Stimulated activated CD8-positive, alpha-beta memory T cell treated with anti-CD3 and anti-CD28 coated beads, Interleukin-4, amount 100 ng/mL, for 24 hours (primary cell): ENCODE data around the gene GHRH.

Source experiments
- DNase-seq: peaks from one replicate; pipeline ENCODE4 v3.0.0-alpha.2; 2020; ENCODE audit warnings: low read depth

GHRH gene

DNA sequence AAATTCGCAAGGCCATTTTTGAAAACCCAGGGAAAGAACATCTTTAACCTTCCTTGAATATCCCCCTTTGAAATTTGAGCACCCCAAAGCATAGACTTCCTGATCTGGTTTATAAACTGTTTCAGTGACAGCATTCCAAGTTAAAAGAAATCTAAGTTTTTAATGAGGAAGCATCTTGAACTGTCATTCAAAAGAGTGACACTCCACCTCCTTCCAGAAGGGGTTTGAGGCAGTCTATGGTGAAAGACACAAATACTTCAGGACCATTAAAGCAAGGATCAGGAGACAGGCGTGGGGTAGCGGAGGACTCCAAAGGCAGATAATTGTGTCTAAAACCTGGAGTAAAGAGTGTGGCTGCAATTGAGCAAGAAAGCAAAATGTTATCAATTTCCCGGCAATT lies 691 bp downstream of the GHRH start:
- no peak for DNase-seq

DNA sequence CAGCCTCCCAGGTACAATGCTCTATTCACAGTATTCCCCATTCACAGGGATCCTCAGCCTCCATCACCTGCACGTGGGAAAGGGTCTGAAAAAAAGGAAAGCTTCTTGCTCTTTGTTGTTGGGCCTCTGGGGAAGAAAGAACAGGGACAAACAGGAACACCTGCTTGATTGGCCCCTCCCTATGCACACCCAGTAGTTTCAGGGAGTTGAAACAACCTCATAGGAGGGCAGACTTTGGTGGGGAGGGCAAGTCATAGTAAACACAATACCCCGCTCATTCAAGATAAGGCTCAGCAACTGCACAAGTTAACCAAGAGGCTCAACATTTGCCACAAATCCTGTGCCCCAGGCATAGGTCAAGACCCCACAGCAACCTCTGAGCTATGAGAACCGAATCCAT lies 1.7 kb downstream of the GHRH start:
- DNase-seq = no peak

- DNase-seq = no peak
These were observed 2.6 kb downstream of the GHRH start for GRCh38 chr20:37259031-37259430.

GRCh38 chr20:37257988-37258387 lies 3.6 kb downstream of the GHRH start:
- no peak for DNase-seq

DNA sequence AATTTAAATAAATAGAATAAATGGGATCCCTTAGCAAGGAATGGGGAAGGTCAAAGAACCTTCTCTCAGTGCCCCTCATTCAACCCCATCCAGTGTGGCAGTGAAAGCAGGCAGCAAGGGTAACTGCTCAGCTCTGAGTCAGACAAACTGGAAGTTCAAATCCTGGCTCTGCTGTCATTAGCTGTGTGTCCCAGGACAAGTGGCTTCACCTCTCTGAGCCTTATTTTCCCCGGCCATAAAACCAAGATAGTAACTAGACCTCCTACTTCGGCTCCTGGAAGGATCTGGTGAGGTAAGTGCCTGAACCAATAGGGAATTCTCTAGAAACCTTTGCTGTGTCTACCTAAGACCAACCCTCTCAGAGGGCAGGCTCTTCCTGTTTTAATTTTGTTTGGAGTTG lies 4.1 kb downstream of the GHRH start:
- DNase-seq = no peak

- no peak for DNase-seq
These were observed 5.3 kb downstream of the GHRH start for GRCh38 chr20:37256286-37256685.

- no peak for DNase-seq
These were observed 7.3 kb downstream of the GHRH start for GRCh38 chr20:37254114-37254878.

- DNase-seq = no peak
These were observed 8.5 kb downstream of the GHRH start for GRCh38 chr20:37253087-37253486.

GRCh38 chr20:37251825-37252477 lies 9.7 kb downstream of the GHRH start:
- no peak for DNase-seq

DNA sequence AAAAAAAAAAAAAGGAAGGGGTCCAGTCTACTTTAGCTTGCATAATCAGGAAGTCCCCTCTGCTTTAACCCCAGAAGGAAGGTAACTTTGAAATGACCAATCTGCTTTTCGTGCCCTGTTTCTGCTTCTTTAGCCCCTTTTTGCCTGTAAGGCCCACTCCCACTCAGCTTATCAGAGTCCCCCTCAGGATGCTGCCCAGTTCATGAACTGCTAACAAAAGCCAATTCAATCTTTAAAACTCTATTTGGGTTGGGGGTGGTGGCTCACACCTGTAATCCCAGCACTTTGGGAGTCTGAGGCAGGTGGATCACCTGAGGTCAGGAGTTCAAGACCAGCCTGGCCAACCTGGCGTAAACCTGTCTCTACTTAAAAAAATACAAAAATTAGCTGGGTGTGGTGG lies 12.3 kb downstream of the GHRH start:
- no peak for DNase-seq

DNA sequence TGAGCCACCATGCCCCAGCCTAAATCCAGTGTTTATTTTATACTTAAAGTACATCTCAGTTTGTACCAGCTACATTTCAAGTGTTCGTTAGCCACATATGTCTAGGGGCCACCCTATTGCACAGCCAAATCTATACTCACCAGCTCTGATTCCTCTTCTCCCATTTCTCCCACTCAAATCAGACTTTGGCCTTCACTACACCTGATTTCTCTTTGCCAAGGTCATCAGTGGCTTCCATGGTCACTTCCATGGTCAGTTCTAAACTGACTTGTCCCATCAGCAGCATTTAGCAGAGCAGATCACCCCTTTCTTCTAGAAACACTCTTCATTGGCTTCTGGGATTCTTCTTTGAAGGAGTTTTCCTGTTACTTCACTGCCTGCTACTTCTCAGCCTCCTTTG lies 14.1 kb downstream of the GHRH start:
- no peak for DNase-seq

DNA sequence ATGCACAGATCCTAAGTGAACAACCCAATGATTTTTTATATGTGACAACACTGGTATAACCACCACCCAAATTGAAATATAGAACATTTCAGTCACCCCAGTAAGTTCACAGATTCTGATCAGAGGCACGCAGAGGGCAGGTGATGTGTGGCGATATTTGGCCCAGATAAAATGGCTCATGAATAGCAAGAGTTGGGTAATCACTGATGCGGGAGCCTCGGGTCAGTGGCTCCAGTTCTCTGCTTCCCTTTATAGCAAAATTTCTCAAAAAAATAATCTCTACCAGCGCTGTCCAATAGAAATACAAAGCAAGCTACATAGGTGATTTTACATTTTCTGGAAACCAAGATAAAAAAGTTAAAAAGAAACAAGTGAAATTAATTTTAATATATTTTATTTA lies 14.9 kb downstream of the GHRH start:
- DNase-seq = no peak

DNA sequence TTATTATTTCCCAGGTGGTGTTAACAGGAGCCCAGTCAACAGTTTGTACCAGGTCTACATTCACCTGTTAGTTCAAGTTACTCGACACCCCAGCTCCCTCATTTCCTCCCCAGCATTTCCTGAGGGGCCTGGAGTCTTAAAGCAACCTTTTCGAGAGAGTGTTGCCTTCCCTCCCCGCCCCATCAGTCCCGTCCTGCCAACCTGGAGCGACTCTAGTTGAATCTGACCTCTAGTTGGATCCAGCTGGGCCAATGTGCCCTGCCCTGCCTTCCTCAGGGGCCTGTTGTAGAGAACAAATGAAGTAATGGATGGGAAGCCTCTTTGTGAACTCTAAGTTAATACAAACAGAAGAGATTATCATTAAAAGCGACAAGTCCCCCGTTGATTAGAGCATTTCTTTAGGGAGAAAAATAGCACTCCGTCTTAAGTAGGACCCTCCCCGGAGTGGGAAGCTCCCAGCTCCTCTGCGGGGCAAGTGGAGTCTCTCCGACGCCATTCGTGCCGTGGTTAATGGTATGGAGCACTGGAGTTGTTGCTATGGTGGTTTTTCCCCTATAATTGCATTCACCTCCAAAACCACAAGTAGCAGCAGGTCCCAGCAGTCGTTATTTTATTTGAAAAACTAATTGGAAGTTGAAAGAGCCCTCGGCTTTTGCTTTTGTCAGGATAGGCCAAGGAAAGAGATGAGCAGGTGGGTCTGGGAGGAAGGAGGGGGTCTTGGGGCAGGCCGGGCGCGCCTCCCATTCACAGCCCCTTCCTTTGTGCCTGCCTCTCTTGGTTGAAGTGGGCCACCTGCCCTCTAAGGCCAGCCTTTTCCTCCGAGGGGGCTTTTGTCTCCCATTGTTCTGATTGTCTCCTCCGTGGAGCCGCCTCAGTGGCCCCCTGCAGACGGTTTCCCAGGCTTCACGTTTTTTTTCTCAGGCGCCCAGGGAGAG lies 16.1 kb downstream of the GHRH start:
- DNase-seq = no peak

DNA sequence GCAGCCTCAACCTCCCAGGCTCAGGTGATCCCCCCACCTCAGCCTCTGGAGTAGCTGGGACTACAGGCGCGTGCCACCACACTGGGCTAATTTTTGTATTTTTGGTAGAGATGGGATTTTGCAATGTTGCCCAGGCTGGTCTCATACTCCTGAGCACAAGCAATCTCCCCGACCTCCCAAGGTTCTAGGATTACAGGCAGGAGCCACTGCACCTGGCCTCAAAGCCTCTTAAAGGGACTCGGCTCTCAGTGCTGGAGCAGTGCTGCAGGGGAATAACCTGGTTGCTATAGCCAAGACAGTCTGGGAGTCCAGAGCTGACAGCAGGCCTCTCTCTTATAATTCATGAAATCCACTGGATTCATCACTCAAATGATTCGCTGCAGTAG lies 17.0 kb downstream of the GHRH start:
- DNase-seq = no peak

DNA sequence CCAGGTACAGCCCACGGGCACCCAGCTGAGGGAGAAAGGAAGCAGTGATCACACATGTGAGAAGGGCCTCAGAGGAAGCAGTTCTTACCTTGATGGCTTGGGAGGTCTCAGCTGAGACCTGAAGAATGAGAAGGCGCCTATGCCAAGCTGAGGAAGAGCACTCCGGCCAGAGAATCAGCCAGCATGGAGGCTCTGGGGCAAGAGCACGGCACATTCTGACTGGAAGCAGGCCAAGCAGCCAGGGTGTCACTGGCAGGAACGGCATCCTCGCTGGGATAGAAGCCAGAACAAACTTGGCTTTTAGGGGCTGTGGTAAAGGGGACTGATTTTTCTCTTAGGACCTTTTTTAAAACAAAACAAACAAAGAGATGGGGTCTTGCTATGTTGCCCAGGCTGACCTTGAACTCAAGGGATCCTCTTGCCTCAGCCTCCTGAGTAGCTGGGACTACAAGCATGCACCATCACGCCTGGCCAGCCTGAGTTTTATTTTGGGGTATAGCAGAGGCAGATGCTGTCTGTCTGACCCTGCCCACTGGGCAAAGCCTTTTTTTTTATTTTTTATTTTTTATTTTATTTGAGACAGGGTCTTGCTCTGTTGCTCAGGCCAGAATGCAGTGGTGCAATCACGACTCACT lies 17.6 kb downstream of the GHRH start:
- DNase-seq = no peak

DNA sequence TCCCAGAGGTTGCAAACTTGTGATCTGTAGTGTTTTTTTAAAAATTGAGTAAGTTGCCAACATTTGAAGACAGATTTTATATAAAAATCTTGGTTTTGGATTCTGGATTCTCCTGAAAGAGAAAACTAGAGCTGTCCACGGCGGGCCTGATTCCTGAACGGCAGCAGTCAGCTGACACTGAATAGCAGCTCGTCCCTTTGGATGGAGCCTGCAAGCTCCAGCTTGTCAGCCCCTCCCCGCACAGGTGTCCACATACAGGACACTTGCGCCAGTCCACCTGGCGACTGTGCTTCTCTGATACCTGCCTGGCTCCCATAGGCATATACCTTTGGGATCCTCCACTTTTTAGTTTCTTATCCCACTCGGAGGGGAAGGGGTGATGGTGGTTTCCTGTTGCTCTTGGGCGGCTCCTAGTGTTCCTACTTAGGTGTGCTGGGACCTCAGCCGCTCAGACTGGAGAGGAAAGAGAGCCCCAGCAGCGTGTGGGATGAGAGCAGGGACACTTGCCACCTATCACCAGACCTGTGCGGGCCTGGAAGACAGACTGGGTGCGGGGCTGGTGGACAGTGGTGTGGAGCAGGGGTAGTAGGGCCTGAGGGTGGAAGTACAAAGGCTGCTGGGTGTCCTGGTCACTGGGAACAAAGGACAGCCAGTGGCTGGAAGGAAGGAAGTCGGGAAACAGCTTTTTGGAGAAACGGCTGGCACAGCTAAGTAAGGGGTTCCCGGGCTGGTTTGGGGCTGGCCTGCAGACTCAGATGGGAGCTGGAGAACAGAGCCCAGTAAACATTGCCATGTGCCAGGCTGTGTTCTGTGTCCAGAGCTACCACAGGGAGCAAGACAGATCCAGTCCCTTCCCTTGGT lies 18.3 kb downstream of the GHRH start:
- DNase-seq = no peak

GRCh38 chr20:37242503-37242902 lies 19.1 kb downstream of the GHRH start:
- DNase-seq = no peak

- no peak for DNase-seq
These were observed 21.1 kb downstream of the GHRH start for GRCh38 chr20:37240337-37241067.

- DNase-seq = no peak
These were observed 22.6 kb downstream of the GHRH start for GRCh38 chr20:37238935-37239451.

- DNase-seq = no peak
These were observed 23.2 kb downstream of the GHRH start for GRCh38 chr20:37238426-37238825.
